ENCODE data around the gene SLC17A7. TPM values are rescaled to one million over a fixed set of nuclear protein-coding genes. Genes with fewer than 3 reads are reported as not detected.

The SLC17A7 gene
- total and polyA plus RNA-seq, 9 of the 15 experiments (the other 6 are each of a cell fraction or from before 2014, with no cell fraction given) = 1.1 to 15.7 (median 2.4) TPM

DNA sequence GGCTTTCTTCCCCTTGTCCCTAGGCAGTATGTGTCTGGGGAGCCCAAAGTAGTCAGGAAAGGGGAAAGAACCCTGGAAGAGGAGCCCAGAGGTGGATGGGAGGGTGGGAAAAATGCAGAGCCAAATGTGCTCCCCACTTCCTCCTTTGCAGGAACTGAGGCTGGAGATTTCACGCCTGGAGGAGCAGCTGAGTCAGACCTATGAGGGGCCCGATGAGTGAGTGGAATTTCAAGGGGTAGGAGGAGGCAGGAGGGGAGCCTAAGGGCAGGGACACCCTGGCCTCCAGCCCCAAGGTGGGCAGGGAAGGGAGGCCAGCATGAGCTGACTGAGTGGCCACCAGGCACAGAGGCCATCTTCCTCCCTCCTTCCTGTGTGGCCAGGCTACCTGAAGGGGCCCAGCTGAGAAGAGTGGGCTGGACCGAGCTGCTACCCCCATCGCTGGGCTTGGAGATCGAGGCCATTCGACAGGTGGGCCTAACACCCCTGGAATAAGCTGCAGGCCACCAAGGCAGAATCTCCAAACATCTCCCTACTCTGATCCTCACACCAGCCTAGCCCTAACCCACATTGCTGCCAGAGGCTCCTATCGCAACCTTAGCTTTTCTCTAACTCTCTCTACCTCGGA lies 32.4 kb downstream of the SLC17A7 start (continued):
- TF ChIP-seq ZNF592 (IDR thresholded peaks at IDR 0.05) = peak; percentile 13; the same call in 1 of the 2 replicates
- 0 out of 2 replicates have a peak, but pooled peaks have one; percentile 2 for TF ChIP-seq FOSL1 (tag; conservative IDR thresholded peaks at IDR 0.05)
- TF ChIP-seq MAFK (IDR thresholded peaks at IDR 0.05; ENCODE audit: low read length) = no peak
- no peak for TF ChIP-seq KAT7 (CRISPR knock-in tag; IDR thresholded peaks at IDR 0.05; ENCODE audit: borderline replicate concordance)
- TF ChIP-seq MEIS2 (IDR thresholded peaks at IDR 0.05; ENCODE audit: partially characterized antibody) = peak; percentile 58
- TF ChIP-seq CEBPB (tag; IDR thresholded peaks at IDR 0.05) = no peak
- no peak for TF ChIP-seq NFXL1 (CRISPR knock-in tag; IDR thresholded peaks at IDR 0.05)
- no peak for TF ChIP-seq TCF15 (CRISPR knock-in tag; IDR thresholded peaks at IDR 0.05)
- TF ChIP-seq BCOR (IDR thresholded peaks at IDR 0.05) = no peak
- TF ChIP-seq LCOR (CRISPR knock-in tag; IDR thresholded peaks at IDR 0.05) = no peak
- TF ChIP-seq ZFX (CRISPR knock-in tag; IDR thresholded peaks at IDR 0.05) = peak; percentile 33; the same call in 1 of the 2 replicates
- TF ChIP-seq HNRNPL (IDR thresholded peaks at IDR 0.05; ENCODE audit: low read depth, low read length) = no peak
- peak; percentile 52; the same call in 1 of the 2 replicates for TF ChIP-seq NFE2 (IDR thresholded peaks at IDR 0.05; ENCODE audit: low read depth)
- no peak for TF ChIP-seq ETV6 (IDR thresholded peaks at IDR 0.05; ENCODE audit: borderline replicate concordance in 1 of 2, low read depth in 2 of 2, low read length in 1 of 2)
- no peak for TF ChIP-seq ETV6 (CRISPR knock-in tag; IDR thresholded peaks at IDR 0.05; ENCODE audit: borderline replicate concordance)
- no peak for TF ChIP-seq HIVEP1 (CRISPR knock-in tag; IDR thresholded peaks at IDR 0.05)
- TF ChIP-seq ATF3 (IDR thresholded peaks at IDR 0.05) = peak; percentile 3; the same call in 1 of the 2 replicates
- no peak for TF ChIP-seq ATF3 (CRISPR knock-in tag; conservative IDR thresholded peaks at IDR 0.05)
- TF ChIP-seq RCOR1 (IDR thresholded peaks at IDR 0.05; ENCODE audit: borderline replicate concordance in 1 of 2, low read depth in 2 of 2, low read length in 2 of 2) = no peak
- TF ChIP-seq MTA3 (IDR thresholded peaks at IDR 0.05; ENCODE audit: borderline replicate concordance) = peak; percentile 42; the same call in 1 of the 2 replicates
- no peak for TF ChIP-seq HINFP (tag; conservative IDR thresholded peaks at IDR 0.05; ENCODE audit: low read depth)
- no peak for TF ChIP-seq ZSCAN32 (CRISPR knock-in tag; IDR thresholded peaks at IDR 0.05)
- no peak for TF ChIP-seq PTRF (tag; IDR thresholded peaks at IDR 0.05)
